H1 (cell line): ENCODE data around the gene SELENOO. TPM values are rescaled to one million over a fixed set of nuclear protein-coding genes. Genes with fewer than 3 reads are reported as not detected.

Experiments
- CTCF ChIA-PET: fragments of 300-600 bp; sonication (Branson Sonifier 250); formaldehyde crosslinking; loops from one replicate; lab custom pipeline; 2021; ENCODE audit not compliant: partially characterized antibody; lab: Charles Lee
- POLR2A ChIA-PET: fragments of 300-600 bp; sonication (Branson Sonifier 250); formaldehyde crosslinking; loops from one replicate; lab custom pipeline; 2021; ENCODE audit warnings: inconsistent platforms; ENCODE audit not compliant: partially characterized antibody; lab: Charles Lee
- DNase-seq, 2 experiments: peaks; one replicate each; pipeline versions ENCODE4 v3.0.0 to v3.0.0-alpha.2; 2010 to 2022; ENCODE audit warnings: low spot score in 2 of 2, low read depth in 1 of 2, mixed read lengths in 1 of 2
- FAIRE-seq: peaks from 2 replicates; lab custom pipeline; 2011; peaks lifted over from hg19 to GRCh38; lab: Jason Lieb, UNC
- H2AFZ ChIP-seq: 2 replicates; pipeline ENCODE4 v1.8.1; 2012; ENCODE audit warnings: low read length, inconsistent platforms
- H2AK5ac ChIP-seq: 2 replicates; pipeline ENCODE4 v1.6.1; 2013; ENCODE audit warnings: low read depth, low read length
- H2BK120ac ChIP-seq: replicated peaks from 2 replicates; pipeline ENCODE3; 2013; ENCODE audit warnings: low read depth, low read length, inconsistent platforms
- H2BK12ac ChIP-seq: 2 replicates; pipeline ENCODE4 v1.6.1; 2013; ENCODE audit warnings: low read depth, low read length
- H2BK15ac ChIP-seq: 2 replicates; pipeline ENCODE4 v1.6.1; 2013; ENCODE audit warnings: low read length
- H2BK20ac ChIP-seq: 2 replicates; pipeline ENCODE4 v1.6.1; 2013; ENCODE audit warnings: low read length
- H2BK5ac ChIP-seq: 2 replicates; pipeline ENCODE4 v1.6.1; 2013; ENCODE audit warnings: low read depth, low read length
- H3K14ac ChIP-seq: 2 replicates; pipeline ENCODE4 v1.6.1; 2013; ENCODE audit warnings: inconsistent platforms; ENCODE audit not compliant: insufficient read length
- H3K18ac ChIP-seq: 2 replicates; pipeline ENCODE4 v1.6.1; 2013; ENCODE audit warnings: low read length; ENCODE audit errors: extremely low read depth
- H3K23ac ChIP-seq: 2 replicates; pipeline ENCODE4 v1.6.1; 2013; ENCODE audit warnings: inconsistent platforms; ENCODE audit not compliant: insufficient read length
- H3K23me2 ChIP-seq: 2 replicates; pipeline ENCODE4 v1.6.1; 2013; ENCODE audit warnings: low read depth, low read length
- H3K27ac ChIP-seq: 2 replicates; pipeline ENCODE4 v1.6.1; 2011; ENCODE audit warnings: low read depth, low read length, inconsistent platforms
- H3K27me3 ChIP-seq, 4 experiments: replicated peaks in 1 of 4; 1 replicate in 1 of 4; 2 replicates in 3 of 4; pipeline versions ENCODE4 v1.6.1 to v1.8.1; 2011 to 2013; ENCODE audit warnings: low read length in 3 of 4, mild to moderate bottlenecking in 3 of 4, inconsistent platforms in 2 of 4, mixed read lengths in 2 of 4, moderate library complexity in 1 of 4; ENCODE audit not compliant: control insufficient read depth in 3 of 4, insufficient read depth in 3 of 4; ENCODE audit errors: extremely low read depth in 1 of 4
- H3K36me3 ChIP-seq, 4 experiments: 2 replicates each; pipeline versions ENCODE4 v1.6.1 to v1.8.1; 2011 to 2013; ENCODE audit warnings: mild to moderate bottlenecking in 4 of 4, low read length in 3 of 4, moderate library complexity in 2 of 4, control low read depth in 1 of 4, inconsistent platforms in 1 of 4; ENCODE audit not compliant: insufficient read depth in 4 of 4, control insufficient read depth in 2 of 4
- H3K4ac ChIP-seq: replicated peaks from 2 replicates; pipeline ENCODE3; 2013; ENCODE audit warnings: low read length, low read depth, mixed read lengths, inconsistent platforms; ENCODE audit not compliant: insufficient read length
- H3K4me1 ChIP-seq, 4 experiments: replicated peaks in 1 of 4; 1 replicate in 1 of 4; 2 replicates in 3 of 4; pipeline versions ENCODE4 v1.6.1 to v1.8.1; 2011 to 2013; ENCODE audit warnings: low read length in 3 of 4, inconsistent platforms in 2 of 4, mixed read lengths in 1 of 4; ENCODE audit not compliant: insufficient read depth in 4 of 4, control insufficient read depth in 3 of 4
- H3K4me2 ChIP-seq, 2 experiments: 2 replicates each; pipeline versions ENCODE4 v1.6.1 to v1.8.1; 2011 to 2013; ENCODE audit warnings: low read depth in 2 of 2, low read length in 2 of 2, control low read depth in 1 of 2, inconsistent platforms in 1 of 2, mild to moderate bottlenecking in 1 of 2; ENCODE audit not compliant: insufficient read depth in 1 of 2
- H3K4me3 ChIP-seq, 4 experiments: fragments of 200-600, 300-600 bp in 1 of 4; sonication (generic), shearing (Covaris generic), sonication (Bioruptor Twin) in 1 of 4; 2 replicates each; pipeline versions ENCODE4 v1.5.1 to v1.8.1; 2011 to 2016; ENCODE audit warnings: low read length in 4 of 4, low read depth in 3 of 4, control low read depth in 2 of 4, inconsistent platforms in 2 of 4, mild to moderate bottlenecking in 2 of 4, mixed read lengths in 1 of 4, moderate library complexity in 1 of 4; ENCODE audit not compliant: insufficient read depth in 2 of 4; ENCODE audit errors: extremely low read depth in 1 of 4
- H3K56ac ChIP-seq: replicated peaks from 2 replicates; pipeline ENCODE3; 2013; ENCODE audit warnings: low read depth, mild to moderate bottlenecking, mixed read lengths, low read length, inconsistent platforms; ENCODE audit not compliant: insufficient read length
- H3K79me1 ChIP-seq: 2 replicates; pipeline ENCODE4 v1.6.1; 2013; ENCODE audit warnings: low read depth, low read length, control low read depth
- H3K79me2 ChIP-seq, 2 experiments: 2 replicates each; pipeline versions ENCODE4 v1.6.1 to v1.8.1; 2012 to 2013; ENCODE audit warnings: low read length in 2 of 2, mild to moderate bottlenecking in 2 of 2, inconsistent platforms in 1 of 2; ENCODE audit not compliant: insufficient read depth in 2 of 2, control insufficient read depth in 1 of 2
- H3K9ac ChIP-seq, 4 experiments: replicated peaks in 1 of 4; 1 replicate in 1 of 4; 2 replicates in 3 of 4; pipeline versions ENCODE4 v1.6.1 to v1.8.1; 2011 to 2013; ENCODE audit warnings: low read depth in 3 of 4, low read length in 3 of 4, control low read depth in 2 of 4, mild to moderate bottlenecking in 2 of 4, moderate library complexity in 2 of 4, inconsistent platforms in 1 of 4; ENCODE audit errors: extremely low read depth in 1 of 4
- H3K9me3 ChIP-seq, 2 experiments: 2 replicates each; pipeline versions ENCODE4 v1.6.1 to v1.8.1; 2012 to 2013; ENCODE audit warnings: mild to moderate bottlenecking in 2 of 2, moderate library complexity in 2 of 2, control low read depth in 1 of 2, inconsistent platforms in 1 of 2, low read depth in 1 of 2, low read length in 1 of 2, mixed read lengths in 1 of 2; ENCODE audit not compliant: insufficient read depth in 2 of 2
- H4K20me1 ChIP-seq, 2 experiments: replicated peaks in 1 of 2; 2 replicates each; pipeline versions ENCODE3 to v1.8.1; 2011 to 2013; ENCODE audit warnings: inconsistent platforms in 2 of 2, low read length in 2 of 2, mild to moderate bottlenecking in 1 of 2; ENCODE audit not compliant: insufficient read depth in 2 of 2, control insufficient read depth in 1 of 2
- H4K5ac ChIP-seq: 2 replicates; pipeline ENCODE4 v1.6.1; 2013; ENCODE audit warnings: low read length, low read depth, mixed read lengths, inconsistent platforms; ENCODE audit not compliant: insufficient read length
- H4K8ac ChIP-seq: 2 replicates; pipeline ENCODE4 v1.8.0; 2013; ENCODE audit warnings: mild to moderate bottlenecking, moderate library complexity, low read length, inconsistent platforms; ENCODE audit not compliant: insufficient read depth; ENCODE audit errors: extremely low read depth
- H4K91ac ChIP-seq: replicated peaks from 2 replicates; pipeline ENCODE3; 2013; ENCODE audit warnings: low read length, mixed read lengths, inconsistent platforms; ENCODE audit not compliant: insufficient read length
- BACH1 ChIP-seq: IDR thresholded peaks from 2 replicates; pipeline ENCODE4 v1.6.1; 2012; ENCODE audit warnings: low read length, improper control_type of control experiment
- CBX8 ChIP-seq: fragments of 300-800, 300-1000 bp; sonication (generic); IDR thresholded peaks from 2 replicates; pipeline ENCODE4 v1.7.1; 2016; ENCODE audit warnings: low read depth, low read length, borderline replicate concordance
- CTBP2 ChIP-seq: IDR thresholded peaks from 2 replicates; pipeline ENCODE4 v1.7.0; 2011; ENCODE audit warnings: borderline replicate concordance, mild to moderate bottlenecking, moderate library complexity, mixed read lengths, low read length; ENCODE audit not compliant: insufficient read depth, insufficient read length
- NRF1 ChIP-seq: IDR thresholded peaks from 2 replicates; pipeline ENCODE4 v1.6.1; 2011; ENCODE audit warnings: mild to moderate bottlenecking, low read depth, low read length, improper control_type of control experiment
- PHF8 ChIP-seq: fragments of 200-600 bp; sonication (generic); conservative IDR thresholded peaks from 2 replicates; pipeline ENCODE4 v1.7.1; 2012; ENCODE audit warnings: low read depth, mild to moderate bottlenecking, inconsistent platforms, low read length, moderate library complexity
- SP4 ChIP-seq: IDR thresholded peaks from 2 replicates; pipeline ENCODE4 v1.6.1; 2012; ENCODE audit warnings: low read length, inconsistent platforms
- WGBS, 2 experiments: shearing (Covaris generic) in 1 of 2; methylation state at CpG; one replicate each; pipeline versions ENCODE4 v1.1.6 to v1.1.7; 2013 to 2015; ENCODE audit warnings: low lambda C conversion rate in 2 of 2, mixed read lengths in 2 of 2, inconsistent platforms in 1 of 2, low coverage in 1 of 2, missing lambda C conversion rate in 1 of 2; ENCODE audit not compliant: insufficient replicate concordance in 2 of 2, insufficient coverage in 1 of 2, insufficient read length in 1 of 2; ENCODE audit errors: extremely low coverage in 1 of 2, missing lambda C conversion rate in 1 of 2; 5-methylcytosine and 5-hydroxymethylcytosine counted together
- polyA plus RNA-seq, 7 experiments: library from polyadenylated mRNA; depleted of rRNA in 3 of 7; stranded (reverse) in 5 of 7; unstranded in 2 of 7; fragments of >200 nt in 5 of 7; fragments of 200-250 nt in 2 of 7; gene quantifications; 1 replicate in 5 of 7; 2 replicates in 1 of 7; 4 replicates in 1 of 7; pipeline versions ENCODE4 v1.2.1 to v1.2.3, GENCODE V29; 2011 to 2013; ENCODE audit warnings: missing spikeins in 2 of 7, mixed read lengths in 2 of 7
- total RNA-seq: library from RNA; stranded (reverse); fragmentation: NEBNext Ultra II Directional; extraction: Animal tissue kit (Norgen Biotek cat#: 25700); gene quantifications from 2 replicates; pipeline ENCODE4 v1.2.1, GENCODE V29; 2021
- TF ChIP-seq, protein P1 (sequence below): IDR thresholded peaks from 2 replicates; pipeline ENCODE4 v1.6.1; 2011; ENCODE audit warnings: low read length, improper control_type of control experiment
- TF ChIP-seq, protein P2 (sequence below): IDR thresholded peaks from 2 replicates; pipeline ENCODE4 v1.6.1; 2012; ENCODE audit warnings: inconsistent platforms
- TF ChIP-seq, protein P3 (sequence below): IDR thresholded peaks from 2 replicates; pipeline ENCODE4 v1.6.1; 2012; ENCODE audit warnings: inconsistent platforms

The SELENOO gene
- total and polyA plus RNA-seq, 2 of the 8 experiments (the other 6 are each of a cell fraction or from before 2014, with no cell fraction given): 18.6 to 25.1 TPM

- DNase-seq (peak; percentile 25 to 76), FAIRE-seq (no peak)
- Histone ChIP-seq H2BK15ac (no peak overlapping the region), H3K4me2 (no peak overlapping the region), H3K27me3 (no peaks in the 10 kb centered on the region), H2BK5ac (no peak overlapping the region), H3K79me2 (no peaks in the 10 kb centered on the region; a peak in 1 of 4 replicates), H3K79me1 (peaks cover 2% of the 10 kb centered on the region; the same call in 1 of the 2 replicates), H2AFZ (no peak overlapping the region), H3K36me3 (peaks cover 5 to 43% (median 28%) of the 10 kb centered on the region in 4 experiments), H4K5ac (no peak overlapping the region), H3K18ac (no peak overlapping the region; the same call in 1 of the 2 replicates), H3K9ac (no peak overlapping the region), H3K27ac (no peak overlapping the region), H4K91ac (no peak overlapping the region), H2AK5ac (no peak overlapping the region), H3K23me2 (no peaks in the 10 kb centered on the region), H2BK120ac (no peak overlapping the region), H2BK12ac (no peak overlapping the region; the same call in 1 of the 2 replicates), H3K4me1 (peaks cover 0 to 11% (median 2%) of the 10 kb centered on the region in 4 experiments; a peak in 3 of 7 replicates), H3K56ac (no peak overlapping the region), H2BK20ac (no peak overlapping the region), H3K4me3 (no peak overlapping the region), H4K20me1 (peaks cover 7 to 32% of the 10 kb centered on the region in 2 experiments), H4K8ac (0 out of 2 replicates have a peak overlapping the region, but pooled peaks have one; percentile 25), H3K4ac (no peak overlapping the region), H3K9me3 (no peaks in the 10 kb centered on the region; a peak in 1 of 4 replicates), H3K14ac (no peak overlapping the region), H3K23ac (no peak overlapping the region)
- 86% methylated on average over 34 of the region's 42 CpGs; no CpG with 5 or more reads in 1 of the 2 experiments for WGBS, 2 experiments
- POLR2A ChIA-PET: interaction anchor here (0.7 to 2.9 kb wide), 9 partner anchors 8 to 447 kb away, joined by 3 to 9 read pairs (median 3); no protein-coding TSS in a partner anchor
- CTCF ChIA-PET: interaction anchor here (0.6 to 2.4 kb wide), 10 partner anchors 11 to 344 kb away, joined by 3 to 6 read pairs (median 4); partner anchors contain the start of gene SYCE3
- TF ChIP-seq PHF8 (no peak), CTBP2 (no peak), NRF1 (no peak), BACH1 (no peak), SP4 (no peak), CBX8 (no peak)
- TF ChIP-seq, protein P1, sequence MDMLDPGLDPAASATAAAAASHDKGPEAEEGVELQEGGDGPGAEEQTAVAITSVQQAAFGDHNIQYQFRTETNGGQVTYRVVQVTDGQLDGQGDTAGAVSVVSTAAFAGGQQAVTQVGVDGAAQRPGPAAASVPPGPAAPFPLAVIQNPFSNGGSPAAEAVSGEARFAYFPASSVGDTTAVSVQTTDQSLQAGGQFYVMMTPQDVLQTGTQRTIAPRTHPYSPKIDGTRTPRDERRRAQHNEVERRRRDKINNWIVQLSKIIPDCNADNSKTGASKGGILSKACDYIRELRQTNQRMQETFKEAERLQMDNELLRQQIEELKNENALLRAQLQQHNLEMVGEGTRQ: peak; percentile 77
- TF ChIP-seq, protein P2, sequence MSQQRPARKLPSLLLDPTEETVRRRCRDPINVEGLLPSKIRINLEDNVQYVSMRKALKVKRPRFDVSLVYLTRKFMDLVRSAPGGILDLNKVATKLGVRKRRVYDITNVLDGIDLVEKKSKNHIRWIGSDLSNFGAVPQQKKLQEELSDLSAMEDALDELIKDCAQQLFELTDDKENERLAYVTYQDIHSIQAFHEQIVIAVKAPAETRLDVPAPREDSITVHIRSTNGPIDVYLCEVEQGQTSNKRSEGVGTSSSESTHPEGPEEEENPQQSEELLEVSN: peak; percentile 36; the same call in 1 of the 2 replicates
- TF ChIP-seq, protein P3, sequence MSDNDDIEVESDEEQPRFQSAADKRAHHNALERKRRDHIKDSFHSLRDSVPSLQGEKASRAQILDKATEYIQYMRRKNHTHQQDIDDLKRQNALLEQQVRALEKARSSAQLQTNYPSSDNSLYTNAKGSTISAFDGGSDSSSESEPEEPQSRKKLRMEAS: peak; percentile 90
Measured at GRCh38 chr22:50218996-50219727, 18.4 kb downstream of the SELENOO start.
